Measurements from ENCODE around the gene CIC. TPM values are rescaled to one million over a fixed set of nuclear protein-coding genes. Genes with fewer than 3 reads are reported as not detected.

CIC gene
- total RNA-seq, result 53.2 and 53.3 TPM in 2 replicates

DNA sequence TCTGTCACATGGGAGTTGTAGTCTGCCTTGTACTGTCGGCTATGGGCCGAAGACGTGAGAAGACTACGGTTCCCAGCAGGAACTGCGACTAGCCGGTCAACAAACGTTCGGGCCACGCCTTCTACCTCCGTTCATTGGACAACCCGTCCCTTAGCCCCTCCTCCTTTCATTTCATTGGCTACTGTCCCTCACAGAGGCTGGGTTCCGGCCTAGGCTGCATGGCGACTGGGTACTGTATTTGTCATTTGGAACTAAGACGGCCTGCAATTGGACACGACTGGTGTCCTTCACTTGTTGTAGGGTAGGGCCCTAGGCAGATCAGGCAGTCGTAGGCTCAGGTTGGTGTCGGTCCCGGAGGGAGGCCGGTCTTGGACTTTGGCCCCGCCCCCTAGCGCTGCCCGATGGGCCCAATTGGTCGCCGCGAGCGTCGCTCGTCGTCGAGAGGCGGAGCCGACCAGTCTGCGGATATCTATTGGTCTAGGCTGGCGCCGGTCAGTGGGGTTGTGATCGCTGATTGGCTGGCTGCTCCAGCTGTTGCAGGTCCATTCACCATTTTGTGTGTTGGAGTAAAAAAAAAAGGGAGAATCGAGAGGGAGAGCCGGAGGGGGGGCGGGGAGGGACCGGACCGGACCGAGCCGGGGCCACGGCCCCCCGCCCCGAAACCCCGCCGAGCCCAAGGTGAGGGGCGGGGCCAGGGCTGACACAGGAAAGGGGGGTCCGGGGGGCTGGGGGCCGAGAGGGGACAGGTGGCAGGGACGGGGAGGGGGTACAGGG is at the start of gene CIC:
TSS of gene CIC (plus strand) at position 549 of the 774 bp plus-strand sequence. CDS start 2,532 bp downstream, outside the sequence.

GRCh38 chr19:42219812-42220750 is 49.0 kb upstream of the CIC start, which contains the start of gene ZNF526:
ZNF526 (plus strand) TSS chr19:42220312; CDS start chr19:42224404, 4,092 bp downstream.

GRCh38 chr19:42242512-42243409 is 26.3 kb upstream of the CIC start, which contains the start of gene GSK3A:
GSK3A (minus strand) TSS chr19:42242602; CDS start chr19:42242465, 137 bp downstream.

GRCh38 chr19:42254850-42255765 is 13.9 kb upstream of the CIC start, which contains the start of gene ERF:
ERF (minus strand) TSS chr19:42255128; CDS start chr19:42254999, 129 bp downstream.

GRCh38 chr19:42301646-42302203 is 32.7 kb downstream of the CIC start, which contains the start of gene PRR19:
PRR19 (plus strand) TSS chr19:42302132; CDS start chr19:42309585, 7,453 bp downstream.

GRCh38 chr19:42313096-42313839 is 44.2 kb downstream of the CIC start, which contains the start of gene TMEM145:
TMEM145 (plus strand) TSS chr19:42313309; CDS start chr19:42313377, 68 bp downstream.

GRCh38 chr19:42325308-42325895 is 56.4 kb downstream of the CIC start, which contains the start of gene MEGF8:
MEGF8 (plus strand) TSS chr19:42325635; CDS start chr19:42326244, 609 bp downstream.

Other genes starting within 250 kb of the CIC start
- 0.34 and 1.0 TPM in 2 replicates for gene GRIK5, start 199.0 kb upstream of the CIC start, total RNA-seq
- gene ZNF574, start 193.1 kb upstream of the CIC start, total RNA-seq, result 16.3 and 16.4 TPM in 2 replicates
- 0.17 and 1.2 TPM in 2 replicates for gene POU2F2, start 136.8 kb upstream of the CIC start, total RNA-seq
- 25.0 and 25.7 TPM in 2 replicates for gene DEDD2, start 51.6 kb upstream of the CIC start, total RNA-seq
- 7.9 and 8.0 TPM in 2 replicates for gene ZNF526, start 48.9 kb upstream of the CIC start, total RNA-seq
- 19.3 and 20.3 TPM in 2 replicates for gene GSK3A, start 26.6 kb upstream of the CIC start, total RNA-seq
- gene ERF, start 14.1 kb upstream of the CIC start, total RNA-seq, result 45.9 and 47.0 TPM in 2 replicates
- 0.84 and 1.0 TPM in 2 replicates for gene PRR19, start 32.9 kb downstream of the CIC start, total RNA-seq
- 88.8 and 92.5 TPM in 2 replicates for gene PAFAH1B3, start 33.4 kb downstream of the CIC start, total RNA-seq
- gene TMEM145, start 44.1 kb downstream of the CIC start, total RNA-seq, result 0.17 TPM in 1 of 2 replicates, not detected in the other
- 18.4 and 19.7 TPM in 2 replicates for gene MEGF8, start 56.4 kb downstream of the CIC start, total RNA-seq
- not detected in 2 replicates for gene CNFN, start 121.0 kb downstream of the CIC start, total RNA-seq
- gene LIPE, start 158.1 kb downstream of the CIC start, total RNA-seq, result 9.9 and 10.6 TPM in 2 replicates
- not detected in 2 replicates for gene CXCL17, start 173.7 kb downstream of the CIC start, total RNA-seq